SK-N-SH (cell line): Measurements from ENCODE around the gene STXBP1. TPM values are rescaled to one million over a fixed set of nuclear protein-coding genes. Genes with fewer than 3 reads are reported as not detected.

Source experiments
- CTCF ChIA-PET: fragments of 300-600, 350-600 bp; formaldehyde crosslinking; extraction: SDS; loops from one replicate; lab custom pipeline; 2021; lab: Yijun Ruan, JAX
- POLR2A ChIA-PET: fragments of 350-600 bp; sonication (Branson Sonifier 250); formaldehyde crosslinking; extraction: SDS; loops from one replicate; lab custom pipeline; 2020; ENCODE audit warnings: antibody characterized with exemption, inconsistent platforms; lab: Yijun Ruan, JAX
- DNase-seq: peaks from one replicate; pipeline ENCODE4 v3.0.0; 2012
- H2AFZ ChIP-seq: fragments of 200-600 bp; sonication (generic); 2 replicates; pipeline ENCODE4 v1.8.1; 2016; ENCODE audit warnings: antibody characterized with exemption, mild to moderate bottlenecking, low read depth
- H3F3A ChIP-seq: fragments of 200-600 bp; sonication (generic); replicated peaks from 2 replicates; pipeline ENCODE3; 2016; ENCODE audit warnings: antibody characterized with exemption, mild to moderate bottlenecking; ENCODE audit not compliant: insufficient read depth
- H3K27ac ChIP-seq, 2 experiments: fragments of 200-500 bp in 1 of 2; fragments of 200-600 bp in 1 of 2; sonication (Bioruptor generic) in 1 of 2; sonication (generic), shearing (Covaris generic) in 1 of 2; 2 replicates each; pipeline versions ENCODE4 v1.5.1 to v1.6.1; 2014 to 2016; ENCODE audit warnings: low read depth in 2 of 2, inconsistent platforms in 1 of 2, low read length in 1 of 2, mild to moderate bottlenecking in 1 of 2, mixed read lengths in 1 of 2
- H3K27me3 ChIP-seq: fragments of 200-600 bp; sonication (generic), shearing (Covaris generic); 2 replicates; pipeline ENCODE4 v1.6.1; 2016; ENCODE audit warnings: mixed run types; ENCODE audit not compliant: insufficient read depth
- H3K36me3 ChIP-seq, 2 experiments: fragments of 200-500 bp in 1 of 2; fragments of 200-600 bp in 1 of 2; sonication (Bioruptor generic) in 1 of 2; sonication (generic) in 1 of 2; replicated peaks in 1 of 2; 2 replicates each; pipeline versions ENCODE3 to v1.5.1; 2014 to 2016; ENCODE audit warnings: low read length in 1 of 2, mild to moderate bottlenecking in 1 of 2; ENCODE audit not compliant: insufficient read depth in 2 of 2, control insufficient read depth in 1 of 2
- H3K4me1 ChIP-seq, 2 experiments: fragments of 200-500 bp in 1 of 2; fragments of 200-600 bp in 1 of 2; sonication (Bioruptor generic) in 1 of 2; sonication (generic), shearing (Covaris generic) in 1 of 2; 2 replicates each; pipeline versions ENCODE4 v1.5.1 to v1.6.1; 2014 to 2016; ENCODE audit warnings: low read depth in 1 of 2, low read length in 1 of 2, mixed run types in 1 of 2; ENCODE audit not compliant: insufficient read depth in 2 of 2, control insufficient read depth in 1 of 2
- H3K4me2 ChIP-seq: fragments of 200-600 bp; sonication (generic), shearing (Covaris generic); 2 replicates; pipeline ENCODE4 v1.6.1; 2017; ENCODE audit warnings: mixed run types
- H3K4me3 ChIP-seq, 2 experiments: fragments of 200-500 bp in 1 of 2; fragments of 200-600 bp in 1 of 2; sonication (Bioruptor generic) in 1 of 2; sonication (generic), shearing (Covaris generic) in 1 of 2; 2 replicates each; pipeline versions ENCODE4 v1.5.1 to v1.8.1; 2014 to 2016; ENCODE audit warnings: low read depth in 2 of 2, inconsistent platforms in 1 of 2, low read length in 1 of 2, mild to moderate bottlenecking in 1 of 2, mixed read lengths in 1 of 2, moderate library complexity in 1 of 2
- H3K79me2 ChIP-seq: fragments of 200-600 bp; sonication (generic); 2 replicates; pipeline ENCODE4 v1.8.1; 2017; ENCODE audit warnings: mild to moderate bottlenecking; ENCODE audit not compliant: insufficient read depth
- H3K9ac ChIP-seq: fragments of 200-600 bp; sonication (generic); 2 replicates; pipeline ENCODE4 v1.6.1; 2017; ENCODE audit warnings: mixed run types
- H3K9me2 ChIP-seq: fragments of 200-600 bp; sonication (generic); 2 replicates; pipeline ENCODE4 v1.6.1; 2017; ENCODE audit warnings: mixed run types
- H3K9me3 ChIP-seq: fragments of 200-600 bp; sonication (generic); 2 replicates; pipeline ENCODE4 v1.6.1; 2017; ENCODE audit warnings: mixed run types, mild to moderate bottlenecking, moderate library complexity
- H4K20me1 ChIP-seq: fragments of 200-600 bp; sonication (generic); 2 replicates; pipeline ENCODE4 v1.6.1; 2017; ENCODE audit warnings: mild to moderate bottlenecking, mixed run types; ENCODE audit not compliant: insufficient read depth
- CHD2 ChIP-seq: fragments of 150-350 bp; IDR thresholded peaks from 2 replicates; pipeline ENCODE4 v1.6.1; 2018; ENCODE audit warnings: low read length; ENCODE audit not compliant: partially characterized antibody
- ELF1 ChIP-seq: IDR thresholded peaks from 2 replicates; pipeline ENCODE4 v1.4.0; 2012
- EP300 ChIP-seq, 2 experiments: IDR thresholded peaks; 2 replicates each; pipeline versions ENCODE4 v1.4.0 to v1.6.1; 2012; ENCODE audit warnings: borderline replicate concordance in 1 of 2, low read depth in 1 of 2, low read length in 1 of 2
- EZH2phosphoT487 ChIP-seq: fragments of 200-600 bp; sonication (generic); IDR thresholded peaks from 2 replicates; pipeline ENCODE4 v1.6.1; 2017; ENCODE audit warnings: low read depth, mixed run types, mild to moderate bottlenecking, antibody characterized with exemption, moderate library complexity, borderline replicate concordance
- FOXJ3 ChIP-seq: sonication (generic); formaldehyde crosslinking; IDR thresholded peaks from 2 replicates; pipeline ENCODE4 v1.5.1; 2020; ENCODE audit warnings: mild to moderate bottlenecking, missing genetic modification reagents
- FOXM1 ChIP-seq: IDR thresholded peaks from 2 replicates; pipeline ENCODE4 v1.4.0; 2012; ENCODE audit warnings: low read depth, mild to moderate bottlenecking
- GABPA ChIP-seq: IDR thresholded peaks from 2 replicates; pipeline ENCODE4 v1.4.0; 2012; ENCODE audit warnings: low read depth, mild to moderate bottlenecking
- MXI1 ChIP-seq: IDR thresholded peaks from 2 replicates; pipeline ENCODE4 v1.6.1; 2012; ENCODE audit warnings: mild to moderate bottlenecking, low read depth, low read length, improper control_type of control experiment
- NRF1 ChIP-seq: IDR thresholded peaks from 2 replicates; pipeline ENCODE4 v1.6.1; 2012; ENCODE audit warnings: low read depth, mild to moderate bottlenecking, low read length
- RAD21 ChIP-seq: IDR thresholded peaks from 2 replicates; pipeline ENCODE4 v1.6.1; 2012; ENCODE audit warnings: mild to moderate bottlenecking, low read length
- RXRA ChIP-seq: IDR thresholded peaks from 2 replicates; pipeline ENCODE4 v1.4.0; 2012; ENCODE audit warnings: low read depth, mild to moderate bottlenecking, borderline replicate concordance
- SMC3 ChIP-seq: IDR thresholded peaks from 2 replicates; pipeline ENCODE4 v1.6.1; 2012; ENCODE audit warnings: low read depth, low read length, improper control_type of control experiment
- TCF12 ChIP-seq: IDR thresholded peaks from 2 replicates; pipeline ENCODE4 v1.4.0; 2012
- YY1 ChIP-seq: IDR thresholded peaks from 2 replicates; pipeline ENCODE4 v1.4.0; 2012; ENCODE audit warnings: low read depth, mild to moderate bottlenecking
- WGBS: methylation state at CpG from one replicate; pipeline ENCODE4 v1.1.6; 2017; ENCODE audit warnings: low lambda C conversion rate; 5-methylcytosine and 5-hydroxymethylcytosine counted together
- polyA plus RNA-seq, 3 experiments: library from polyadenylated mRNA; depleted of rRNA; stranded (reverse); fragments of >200 nt; gene quantifications; 2 replicates each; pipeline ENCODE4 v1.2.3, GENCODE V29; 2012
- TF ChIP-seq, protein P1 (sequence below): IDR thresholded peaks from 2 replicates; pipeline ENCODE4 v1.4.0; 2012; ENCODE audit warnings: low read depth, borderline replicate concordance
- TF ChIP-seq, protein P2 (sequence below): fragments of 150-350 bp; IDR thresholded peaks from 2 replicates; pipeline ENCODE4 v1.6.1; 2017; ENCODE audit warnings: antibody characterized with exemption, low read length, low read depth, borderline replicate concordance
- TF ChIP-seq, protein P3 (sequence below): IDR thresholded peaks from 2 replicates; pipeline ENCODE4; 2012
- TF ChIP-seq, protein P4 (sequence below): fragments of 200-600 bp; sonication (generic); IDR thresholded peaks from 2 replicates; pipeline ENCODE4 v1.6.1; 2017; ENCODE audit warnings: antibody characterized with exemption, mild to moderate bottlenecking, moderate library complexity

The STXBP1 gene
- polyA plus RNA-seq, 1 of the 3 experiments (the other 2 are of a cell fraction), result 44.3 TPM

DNA sequence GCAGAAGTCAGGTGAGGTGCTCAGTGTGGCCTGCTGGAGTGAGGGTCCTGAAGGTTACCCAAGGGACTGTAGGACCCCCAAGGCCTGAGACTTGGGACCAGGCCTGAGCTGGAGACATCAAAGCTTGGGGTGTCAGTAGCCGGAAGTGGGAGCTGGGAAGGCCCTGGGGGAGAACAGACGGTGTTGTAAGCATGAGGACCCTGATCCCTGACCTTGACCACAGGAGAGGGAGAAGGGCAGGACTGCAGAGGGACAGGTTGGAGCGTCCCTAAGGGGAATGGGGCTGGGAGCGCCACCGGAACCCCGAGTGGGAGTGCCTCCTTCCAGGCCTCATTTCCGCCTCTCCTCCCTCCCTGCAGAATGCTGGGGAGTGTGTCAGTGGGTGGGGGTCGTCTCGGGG, 104.3 kb downstream of the STXBP1 start (continued):
- no peak for TF ChIP-seq RXRA
- TF ChIP-seq, protein P1, sequence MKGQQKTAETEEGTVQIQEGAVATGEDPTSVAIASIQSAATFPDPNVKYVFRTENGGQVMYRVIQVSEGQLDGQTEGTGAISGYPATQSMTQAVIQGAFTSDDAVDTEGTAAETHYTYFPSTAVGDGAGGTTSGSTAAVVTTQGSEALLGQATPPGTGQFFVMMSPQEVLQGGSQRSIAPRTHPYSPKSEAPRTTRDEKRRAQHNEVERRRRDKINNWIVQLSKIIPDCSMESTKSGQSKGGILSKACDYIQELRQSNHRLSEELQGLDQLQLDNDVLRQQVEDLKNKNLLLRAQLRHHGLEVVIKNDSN, result no peak
- TF ChIP-seq GABPA, result no peak

GRCh38 chr9:127717766-127718165, 105.7 kb downstream of the STXBP1 start:
- no peak for DNase-seq
- CTCF ChIA-PET, result interaction anchor here (1.0 to 2.5 kb wide), 2 partner anchors 17 to 143 kb away, joined by 3 to 15 read pairs; partner anchors contain the start of gene TOR2A

More at GRCh38 chr9:127717766-127718165, 105.7 kb downstream of the STXBP1 start:
- no peak overlapping the region for H3K27ac ChIP-seq
- H3F3A ChIP-seq, result no peaks in the 10 kb centered on the region
- H3K36me3 ChIP-seq, result no peaks in the 10 kb centered on the region
- POLR2A ChIA-PET, result no interaction called here
- H3K9me3 ChIP-seq, result no peaks in the 10 kb centered on the region
- no peak overlapping the region for H3K9ac ChIP-seq
- 79% methylated on average over 5 of the region's 5 CpGs for WGBS
- TF ChIP-seq NRF1 (no peak), FOXM1 (no peak), MXI1 (no peak), SMC3 (no peak), ELF1 (no peak), RAD21 (no peak), FOXJ3 (CRISPR knock-in tag) (no peak), EP300 (IDR thresholded peaks at IDR 0.05; ENCODE audit: borderline replicate concordance in 1 of 2, low read depth in 1 of 2, low read length in 1 of 2) (no peak), EZH2phosphoT487 (no peak), YY1 (no peak), CHD2 (no peak), TCF12 (no peak)
- TF ChIP-seq, protein P1, result no peak
- TF ChIP-seq, protein P2, sequence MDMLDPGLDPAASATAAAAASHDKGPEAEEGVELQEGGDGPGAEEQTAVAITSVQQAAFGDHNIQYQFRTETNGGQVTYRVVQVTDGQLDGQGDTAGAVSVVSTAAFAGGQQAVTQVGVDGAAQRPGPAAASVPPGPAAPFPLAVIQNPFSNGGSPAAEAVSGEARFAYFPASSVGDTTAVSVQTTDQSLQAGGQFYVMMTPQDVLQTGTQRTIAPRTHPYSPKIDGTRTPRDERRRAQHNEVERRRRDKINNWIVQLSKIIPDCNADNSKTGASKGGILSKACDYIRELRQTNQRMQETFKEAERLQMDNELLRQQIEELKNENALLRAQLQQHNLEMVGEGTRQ, result no peak
- TF ChIP-seq, protein P3, sequence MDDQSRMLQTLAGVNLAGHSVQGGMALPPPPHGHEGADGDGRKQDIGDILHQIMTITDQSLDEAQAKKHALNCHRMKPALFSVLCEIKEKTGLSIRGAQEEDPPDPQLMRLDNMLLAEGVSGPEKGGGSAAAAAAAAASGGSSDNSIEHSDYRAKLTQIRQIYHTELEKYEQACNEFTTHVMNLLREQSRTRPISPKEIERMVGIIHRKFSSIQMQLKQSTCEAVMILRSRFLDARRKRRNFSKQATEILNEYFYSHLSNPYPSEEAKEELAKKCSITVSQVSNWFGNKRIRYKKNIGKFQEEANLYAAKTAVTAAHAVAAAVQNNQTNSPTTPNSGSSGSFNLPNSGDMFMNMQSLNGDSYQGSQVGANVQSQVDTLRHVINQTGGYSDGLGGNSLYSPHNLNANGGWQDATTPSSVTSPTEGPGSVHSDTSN, result no peak
- TF ChIP-seq, protein P4, sequence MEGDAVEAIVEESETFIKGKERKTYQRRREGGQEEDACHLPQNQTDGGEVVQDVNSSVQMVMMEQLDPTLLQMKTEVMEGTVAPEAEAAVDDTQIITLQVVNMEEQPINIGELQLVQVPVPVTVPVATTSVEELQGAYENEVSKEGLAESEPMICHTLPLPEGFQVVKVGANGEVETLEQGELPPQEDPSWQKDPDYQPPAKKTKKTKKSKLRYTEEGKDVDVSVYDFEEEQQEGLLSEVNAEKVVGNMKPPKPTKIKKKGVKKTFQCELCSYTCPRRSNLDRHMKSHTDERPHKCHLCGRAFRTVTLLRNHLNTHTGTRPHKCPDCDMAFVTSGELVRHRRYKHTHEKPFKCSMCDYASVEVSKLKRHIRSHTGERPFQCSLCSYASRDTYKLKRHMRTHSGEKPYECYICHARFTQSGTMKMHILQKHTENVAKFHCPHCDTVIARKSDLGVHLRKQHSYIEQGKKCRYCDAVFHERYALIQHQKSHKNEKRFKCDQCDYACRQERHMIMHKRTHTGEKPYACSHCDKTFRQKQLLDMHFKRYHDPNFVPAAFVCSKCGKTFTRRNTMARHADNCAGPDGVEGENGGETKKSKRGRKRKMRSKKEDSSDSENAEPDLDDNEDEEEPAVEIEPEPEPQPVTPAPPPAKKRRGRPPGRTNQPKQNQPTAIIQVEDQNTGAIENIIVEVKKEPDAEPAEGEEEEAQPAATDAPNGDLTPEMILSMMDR, result no peak
- TF ChIP-seq, all 33 proteins: peak for 0
- H4K20me1 ChIP-seq, result no peaks in the 10 kb centered on the region
- H3K4me2 ChIP-seq, result no peak overlapping the region
- H2AFZ ChIP-seq, result no peak overlapping the region
- no peaks in the 10 kb centered on the region for H3K9me2 ChIP-seq
- no peak overlapping the region for H3K4me3 ChIP-seq
- H3K79me2 ChIP-seq, result peaks cover 13% of the 10 kb centered on the region; the same call in 1 of the 2 replicates
- no peaks in the 10 kb centered on the region for H3K27me3 ChIP-seq
- H3K4me1 ChIP-seq, result peaks cover 0 to 23% of the 10 kb centered on the region in 2 experiments; a peak in 1 of 4 replicates
